SJCRH30 (cell line): ENCODE measurements around the gene TANGO6. TPM values are rescaled to one million over a fixed set of nuclear protein-coding genes. Genes with fewer than 3 reads are reported as not detected.

Experiments
- DNase-seq, 2 experiments: peaks; one replicate each; pipeline ENCODE4 v3.0.0-alpha.2; 2015 to 2020
- H3K27ac ChIP-seq: fragments of 250-450 bp; sonication (Bioruptor Pico); 2 replicates; pipeline ENCODE4 v1.5.1; 2020; ENCODE audit warnings: mild to moderate bottlenecking, moderate library complexity
- H3K27me3 ChIP-seq: fragments of 250-450 bp; sonication (Bioruptor Pico); 2 replicates; pipeline ENCODE4 v1.5.1; 2020; ENCODE audit warnings: mild to moderate bottlenecking, moderate library complexity
- H3K36me3 ChIP-seq: fragments of 250-450 bp; sonication (Bioruptor Pico); 2 replicates; pipeline ENCODE4 v1.5.1; 2020; ENCODE audit warnings: mild to moderate bottlenecking, moderate library complexity
- H3K4me1 ChIP-seq: fragments of 250-450 bp; sonication (Bioruptor Pico); 2 replicates; pipeline ENCODE4 v1.5.1; 2020; ENCODE audit warnings: mild to moderate bottlenecking, moderate library complexity
- H3K4me3 ChIP-seq: fragments of 250-450 bp; sonication (Bioruptor Pico); 2 replicates; pipeline ENCODE4 v1.5.1; 2020; ENCODE audit warnings: mild to moderate bottlenecking, moderate library complexity
- H3K9me3 ChIP-seq: fragments of 250-450 bp; sonication (Bioruptor Pico); replicated peaks from 2 replicates; pipeline ENCODE4 v1.5.1; 2020; ENCODE audit warnings: mild to moderate bottlenecking, moderate library complexity
- total RNA-seq: library from RNA; depleted of rRNA; stranded (reverse); fragments of >200 nt; shearing (Covaris generic); gene quantifications from 2 replicates; pipeline ENCODE4 v1.2.3, GENCODE V29; 2014

The TANGO6 gene
- total RNA-seq, 1 experiment from 2014 or later = 7.3 TPM

DNA sequence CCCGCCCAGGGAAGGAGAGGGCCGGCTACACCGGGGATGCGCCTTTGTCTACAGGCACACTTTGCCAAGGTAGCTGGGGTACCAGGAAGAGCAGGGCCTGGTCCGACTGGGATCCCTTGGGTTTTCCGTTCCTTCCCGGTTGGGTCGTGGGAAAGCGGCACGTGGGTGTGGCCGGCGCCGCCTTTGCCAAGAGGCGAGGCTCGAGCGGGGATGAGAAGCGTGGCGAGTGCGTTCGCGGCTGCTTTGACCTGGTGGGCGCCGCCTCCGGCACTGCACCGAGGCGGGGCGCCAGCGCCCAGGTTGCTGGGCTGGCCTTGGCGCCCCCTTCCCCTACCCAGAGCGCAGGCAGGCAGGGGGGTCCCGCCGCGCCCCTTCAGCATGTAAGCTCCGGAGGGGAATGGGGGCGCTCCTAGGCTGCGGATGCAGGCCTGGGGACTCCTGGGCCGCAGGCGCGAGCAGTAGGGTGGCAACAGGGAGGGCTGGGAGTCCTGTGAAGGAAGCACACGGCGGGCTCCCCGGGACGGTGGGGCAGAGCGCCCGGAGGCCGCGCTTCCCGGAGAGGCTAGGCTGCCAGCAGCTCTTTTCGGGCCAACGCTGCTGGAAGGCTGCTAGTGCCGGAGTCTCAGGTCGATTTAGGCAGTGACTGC lies 264.1 kb downstream of the TANGO6 start:
- no peak overlapping the region for H3K27ac ChIP-seq
- H3K36me3 ChIP-seq = no peaks in the 10 kb centered on the region
- no peak for DNase-seq
- H3K4me3 ChIP-seq = no peak overlapping the region
- H3K9me3 ChIP-seq = no peaks in the 10 kb centered on the region
- no peaks in the 10 kb centered on the region for H3K4me1 ChIP-seq
- no peaks in the 10 kb centered on the region for H3K27me3 ChIP-seq

DNA sequence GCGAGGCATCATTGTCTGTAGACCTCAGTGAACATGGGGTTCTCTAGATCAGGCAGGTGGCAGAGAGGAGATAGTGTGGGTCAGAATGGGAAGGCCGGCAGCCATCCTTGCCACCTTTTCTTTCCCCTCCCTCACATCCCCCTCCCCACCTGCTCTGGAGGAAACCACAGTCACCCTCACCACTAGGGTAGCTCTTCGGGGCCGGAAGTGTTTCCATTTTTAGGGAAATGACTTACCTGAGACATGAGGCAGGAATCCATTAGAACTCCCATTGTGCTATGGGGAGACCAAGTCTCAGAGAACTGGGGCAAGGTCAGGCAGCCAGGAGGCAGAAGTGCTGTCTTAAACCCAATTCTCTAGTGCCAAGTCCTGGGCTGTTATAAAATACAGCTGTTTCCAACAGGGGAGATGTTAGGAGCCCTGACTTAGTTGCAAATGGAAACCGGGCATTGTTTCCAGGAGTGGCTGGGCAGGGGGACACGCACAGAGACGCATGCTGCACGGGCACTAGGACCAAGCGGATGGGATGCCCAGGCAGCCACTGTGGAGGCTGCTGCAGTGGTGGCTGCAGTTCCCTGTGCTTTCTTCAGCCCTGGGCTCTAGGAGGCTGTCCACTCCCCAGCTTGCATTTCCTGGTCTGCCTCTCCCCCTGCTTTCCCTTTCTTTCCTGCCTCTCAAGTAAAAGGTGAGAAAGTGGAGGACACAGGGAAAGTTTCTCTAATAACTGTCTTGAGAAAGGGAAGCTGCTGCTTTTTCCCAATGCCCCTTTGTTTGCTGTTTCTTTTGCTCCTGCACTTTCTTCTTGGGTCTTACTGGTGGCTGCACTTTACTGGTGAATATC lies 265.0 kb downstream of the TANGO6 start:
- Histone ChIP-seq H3K36me3 (no peaks in the 10 kb centered on the region), H3K9me3 (no peaks in the 10 kb centered on the region), H3K4me3 (no peak overlapping the region), H3K27me3 (no peaks in the 10 kb centered on the region), H3K4me1 (no peaks in the 10 kb centered on the region), H3K27ac (no peak overlapping the region)
- no peak for DNase-seq

DNA sequence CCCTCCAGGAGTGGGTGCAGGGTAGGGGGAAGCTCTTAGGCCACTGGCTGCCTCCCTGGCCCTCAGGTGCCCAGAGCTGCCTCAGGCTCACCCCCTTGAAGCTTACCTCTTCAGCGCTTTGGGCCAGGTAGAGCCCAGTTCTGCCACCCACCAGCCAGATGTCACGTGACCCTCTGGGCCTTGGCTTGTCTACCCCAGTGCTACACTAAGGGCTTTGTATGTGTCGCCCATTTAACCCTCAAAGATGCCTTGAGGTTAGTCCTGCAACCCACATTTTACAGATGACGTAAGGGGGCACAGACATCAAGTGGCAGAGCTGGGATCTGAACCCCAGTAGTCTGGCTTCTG lies 265.5 kb downstream of the TANGO6 start:
- Histone ChIP-seq H3K36me3 (no peaks in the 10 kb centered on the region), H3K4me3 (no peak overlapping the region), H3K27ac (no peak overlapping the region), H3K27me3 (no peaks in the 10 kb centered on the region), H3K4me1 (no peaks in the 10 kb centered on the region), H3K9me3 (no peaks in the 10 kb centered on the region)
- DNase-seq = no peak

DNA sequence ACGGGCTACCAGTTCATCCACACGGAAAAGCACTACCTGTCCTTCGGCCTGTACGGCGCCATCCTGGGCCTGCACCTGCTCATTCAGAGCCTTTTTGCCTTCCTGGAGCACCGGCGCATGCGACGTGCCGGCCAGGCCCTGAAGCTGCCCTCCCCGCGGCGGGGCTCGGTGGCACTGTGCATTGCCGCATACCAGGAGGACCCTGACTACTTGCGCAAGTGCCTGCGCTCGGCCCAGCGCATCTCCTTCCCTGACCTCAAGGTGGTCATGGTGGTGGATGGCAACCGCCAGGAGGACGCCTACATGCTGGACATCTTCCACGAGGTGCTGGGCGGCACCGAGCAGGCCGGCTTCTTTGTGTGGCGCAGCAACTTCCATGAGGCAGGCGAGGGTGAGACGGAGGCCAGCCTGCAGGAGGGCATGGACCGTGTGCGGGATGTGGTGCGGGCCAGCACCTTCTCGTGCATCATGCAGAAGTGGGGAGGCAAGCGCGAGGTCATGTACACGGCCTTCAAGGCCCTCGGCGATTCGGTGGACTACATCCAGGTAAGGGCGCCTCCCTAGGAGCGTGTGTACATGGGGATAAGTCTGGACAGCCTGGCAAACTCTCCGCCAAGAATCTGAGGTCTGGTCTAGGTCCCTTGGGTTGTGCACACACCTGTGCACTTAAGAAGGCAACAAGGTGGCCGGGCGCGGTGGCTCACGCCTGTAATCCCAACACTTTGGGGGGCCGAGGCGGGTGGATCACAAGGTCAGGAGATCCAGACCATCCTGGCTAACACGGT lies 266.3 kb downstream of the TANGO6 start:
- H3K27ac ChIP-seq = no peak overlapping the region
- no peak overlapping the region for H3K4me3 ChIP-seq
- H3K27me3 ChIP-seq = no peaks in the 10 kb centered on the region
- no peaks in the 10 kb centered on the region for H3K36me3 ChIP-seq
- no peaks in the 10 kb centered on the region for H3K4me1 ChIP-seq
- no peak for DNase-seq
- H3K9me3 ChIP-seq = no peaks in the 10 kb centered on the region

DNA sequence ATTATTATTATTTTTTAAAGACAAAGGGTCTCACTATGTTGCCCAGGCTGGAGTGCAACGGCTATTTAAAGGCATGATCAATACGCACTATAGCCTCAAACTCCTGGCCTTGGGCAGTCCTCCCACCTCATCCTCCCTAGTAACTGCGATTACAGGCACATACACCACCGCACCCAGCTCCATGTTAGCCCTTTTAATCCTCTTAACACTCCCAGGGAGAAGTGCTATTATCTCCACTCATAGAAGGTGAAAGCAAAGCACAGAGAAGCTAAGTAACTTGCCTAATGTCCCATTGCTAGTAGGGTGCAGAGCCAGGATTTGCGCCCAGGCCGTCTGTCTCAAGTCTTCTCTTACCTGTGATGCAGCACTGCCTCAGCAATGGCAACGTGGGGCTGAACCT lies 267.1 kb downstream of the TANGO6 start:
- H3K36me3 ChIP-seq = no peaks in the 10 kb centered on the region
- no peak overlapping the region for H3K4me3 ChIP-seq
- DNase-seq = no peak
- no peak overlapping the region for H3K27ac ChIP-seq
- no peaks in the 10 kb centered on the region for H3K4me1 ChIP-seq
- H3K27me3 ChIP-seq = no peaks in the 10 kb centered on the region
- H3K9me3 ChIP-seq = no peaks in the 10 kb centered on the region

DNA sequence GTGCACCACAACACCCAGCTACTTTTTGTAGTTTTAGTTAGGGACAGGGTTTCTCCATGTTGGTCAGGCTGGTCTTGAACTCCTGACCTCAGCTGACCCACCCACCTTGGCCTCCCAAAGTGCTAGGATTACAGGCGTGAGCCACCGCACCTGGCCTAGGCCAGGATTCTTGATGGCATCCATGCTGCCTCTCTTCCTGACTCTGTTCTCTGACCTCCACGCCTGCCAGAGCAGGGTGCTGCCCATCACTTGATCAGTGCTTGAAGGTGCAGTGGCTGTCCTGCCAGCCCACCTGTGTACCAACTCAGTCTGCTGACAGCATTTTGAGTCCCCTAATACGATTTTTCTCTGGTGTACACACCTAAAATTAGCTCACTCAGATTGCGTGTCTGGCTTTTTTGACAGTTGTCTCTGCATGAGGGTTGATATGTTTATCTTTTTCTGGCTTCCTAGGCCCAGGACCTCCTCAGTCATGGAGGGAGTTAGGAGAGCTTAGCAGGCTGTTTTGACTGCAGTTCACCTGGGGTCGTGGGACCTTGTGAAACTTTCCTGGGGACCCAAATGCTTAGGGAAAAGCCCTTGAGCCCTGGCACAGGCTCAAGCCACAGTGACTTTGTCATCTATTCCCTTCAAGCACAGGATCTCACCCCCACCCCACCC lies 268.0 kb downstream of the TANGO6 start:
- H3K27ac ChIP-seq = no peak overlapping the region
- no peak for DNase-seq
- no peak overlapping the region for H3K4me3 ChIP-seq
- H3K36me3 ChIP-seq = no peaks in the 10 kb centered on the region
- no peaks in the 10 kb centered on the region for H3K27me3 ChIP-seq
- H3K9me3 ChIP-seq = no peaks in the 10 kb centered on the region
- H3K4me1 ChIP-seq = no peaks in the 10 kb centered on the region

DNA sequence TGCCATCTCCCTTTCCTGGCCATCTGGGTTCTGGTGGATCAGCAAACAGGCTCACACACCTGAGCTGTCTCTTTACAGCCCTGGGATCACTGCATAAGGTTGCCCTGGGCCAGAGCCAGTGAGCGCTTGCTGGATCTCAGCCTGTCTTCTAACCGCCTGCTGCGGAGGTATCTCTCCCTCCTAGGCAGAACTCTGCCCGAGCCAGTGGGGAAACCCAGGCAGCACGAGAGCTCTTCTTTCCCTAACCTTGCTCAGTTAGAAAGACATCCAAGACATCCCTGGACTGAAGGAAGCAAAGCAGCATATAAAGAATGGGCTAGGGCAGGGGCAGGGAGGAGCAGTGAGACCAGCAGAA lies 268.5 kb downstream of the TANGO6 start:
- DNase-seq = no peak
- no peak overlapping the region for H3K4me3 ChIP-seq
- no peaks in the 10 kb centered on the region for H3K36me3 ChIP-seq
- no peaks in the 10 kb centered on the region for H3K9me3 ChIP-seq
- H3K27me3 ChIP-seq = no peaks in the 10 kb centered on the region
- H3K4me1 ChIP-seq = no peaks in the 10 kb centered on the region
- no peak overlapping the region for H3K27ac ChIP-seq

DNA sequence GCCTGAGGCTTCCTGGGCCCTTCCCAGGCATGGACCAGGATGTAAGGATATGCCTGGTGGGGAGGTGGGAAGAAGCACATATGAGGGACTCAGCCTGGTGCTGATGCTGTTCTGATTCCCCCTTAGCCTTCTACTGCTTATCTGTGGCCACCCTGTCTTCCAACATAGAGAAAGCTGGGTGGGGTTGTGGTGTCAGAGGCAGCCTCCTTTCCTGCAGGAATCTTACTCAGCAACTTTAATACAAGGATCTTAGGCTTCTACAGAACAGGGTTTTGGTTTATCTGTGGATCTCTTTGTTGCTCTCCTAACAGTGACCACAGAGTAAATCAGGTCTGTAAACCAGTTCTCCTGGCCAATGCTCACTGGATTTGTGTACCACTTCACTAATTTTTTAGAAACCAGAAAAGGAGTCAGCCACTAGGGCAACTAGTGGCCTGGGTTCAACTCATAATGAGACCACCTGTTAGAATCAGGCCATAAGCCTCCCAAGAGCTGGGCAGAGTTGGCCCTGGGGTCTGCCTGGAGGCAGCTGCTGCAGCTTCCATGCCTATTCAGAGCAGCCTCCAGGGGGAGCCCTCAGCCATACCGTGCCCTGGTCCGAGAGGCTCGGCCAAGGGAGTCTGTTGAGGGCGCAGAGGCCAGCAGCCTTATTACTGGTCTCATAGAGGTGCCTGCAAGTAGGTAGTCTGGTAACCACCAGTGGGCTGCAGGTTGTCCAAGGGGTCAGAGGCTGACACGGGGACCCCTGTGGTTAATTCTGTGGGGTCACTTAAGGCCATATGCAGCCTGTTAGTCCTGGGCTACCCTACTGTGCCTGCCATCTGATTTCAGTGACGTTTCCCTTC lies 269.2 kb downstream of the TANGO6 start:
- H3K27me3 ChIP-seq = no peaks in the 10 kb centered on the region
- H3K27ac ChIP-seq = no peak overlapping the region
- no peaks in the 10 kb centered on the region for H3K9me3 ChIP-seq
- H3K36me3 ChIP-seq = peaks cover under 1% of the 10 kb centered on the region; the same call in 1 of the 2 replicates
- peak; percentile 59 to 71 for DNase-seq
- no peaks in the 10 kb centered on the region for H3K4me1 ChIP-seq
- no peak overlapping the region for H3K4me3 ChIP-seq

DNA sequence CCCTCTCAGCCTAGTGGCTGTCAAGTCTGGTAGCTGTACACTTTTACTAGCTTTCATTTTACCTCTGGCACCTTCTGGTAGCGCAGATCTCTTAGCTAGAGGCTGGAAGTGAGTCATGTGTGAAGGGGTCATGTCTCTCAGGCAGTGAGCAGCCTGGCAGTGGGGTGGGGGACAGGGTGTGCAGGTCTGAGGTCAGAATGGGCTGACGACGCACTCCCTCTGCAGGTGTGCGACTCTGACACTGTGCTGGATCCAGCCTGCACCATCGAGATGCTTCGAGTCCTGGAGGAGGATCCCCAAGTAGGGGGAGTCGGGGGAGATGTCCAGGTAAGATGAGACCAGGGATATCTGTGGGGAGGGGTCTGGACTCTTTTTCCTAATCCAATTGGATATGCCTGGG lies 269.9 kb downstream of the TANGO6 start:
- no peaks in the 10 kb centered on the region for H3K4me1 ChIP-seq
- no peak overlapping the region for H3K27ac ChIP-seq
- no peaks in the 10 kb centered on the region for H3K9me3 ChIP-seq
- H3K27me3 ChIP-seq = no peaks in the 10 kb centered on the region
- H3K4me3 ChIP-seq = no peak overlapping the region
- peaks cover 5% of the 10 kb centered on the region; the same call in 1 of the 2 replicates for H3K36me3 ChIP-seq
- no peak for DNase-seq

DNA sequence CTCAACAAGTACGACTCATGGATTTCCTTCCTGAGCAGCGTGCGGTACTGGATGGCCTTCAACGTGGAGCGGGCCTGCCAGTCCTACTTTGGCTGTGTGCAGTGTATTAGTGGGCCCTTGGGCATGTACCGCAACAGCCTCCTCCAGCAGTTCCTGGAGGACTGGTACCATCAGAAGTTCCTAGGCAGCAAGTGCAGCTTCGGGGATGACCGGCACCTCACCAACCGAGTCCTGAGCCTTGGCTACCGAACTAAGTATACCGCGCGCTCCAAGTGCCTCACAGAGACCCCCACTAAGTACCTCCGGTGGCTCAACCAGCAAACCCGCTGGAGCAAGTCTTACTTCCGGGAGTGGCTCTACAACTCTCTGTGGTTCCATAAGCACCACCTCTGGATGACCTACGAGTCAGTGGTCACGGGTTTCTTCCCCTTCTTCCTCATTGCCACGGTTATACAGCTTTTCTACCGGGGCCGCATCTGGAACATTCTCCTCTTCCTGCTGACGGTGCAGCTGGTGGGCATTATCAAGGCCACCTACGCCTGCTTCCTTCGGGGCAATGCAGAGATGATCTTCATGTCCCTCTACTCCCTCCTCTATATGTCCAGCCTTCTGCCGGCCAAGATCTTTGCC lies 271.1 kb downstream of the TANGO6 start:
- no peaks in the 10 kb centered on the region for H3K9me3 ChIP-seq
- DNase-seq = no peak
- H3K4me3 ChIP-seq = no peak overlapping the region
- no peak overlapping the region for H3K27ac ChIP-seq
- H3K4me1 ChIP-seq = no peaks in the 10 kb centered on the region
- H3K36me3 ChIP-seq = peaks cover 7% of the 10 kb centered on the region
- H3K27me3 ChIP-seq = no peaks in the 10 kb centered on the region

DNA sequence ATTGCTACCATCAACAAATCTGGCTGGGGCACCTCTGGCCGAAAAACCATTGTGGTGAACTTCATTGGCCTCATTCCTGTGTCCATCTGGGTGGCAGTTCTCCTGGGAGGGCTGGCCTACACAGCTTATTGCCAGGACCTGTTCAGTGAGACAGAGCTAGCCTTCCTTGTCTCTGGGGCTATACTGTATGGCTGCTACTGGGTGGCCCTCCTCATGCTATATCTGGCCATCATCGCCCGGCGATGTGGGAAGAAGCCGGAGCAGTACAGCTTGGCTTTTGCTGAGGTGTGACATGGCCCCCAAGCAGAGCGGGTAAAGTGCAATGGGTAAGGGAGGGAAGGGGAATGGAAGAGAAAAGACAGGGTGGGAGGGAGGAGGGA lies 271.6 kb downstream of the TANGO6 start:
- Histone ChIP-seq H3K4me3 (no peak overlapping the region), H3K27me3 (no peaks in the 10 kb centered on the region), H3K27ac (no peak overlapping the region), H3K9me3 (no peaks in the 10 kb centered on the region), H3K36me3 (peaks cover 10% of the 10 kb centered on the region), H3K4me1 (no peaks in the 10 kb centered on the region)
- DNase-seq = no peak

DNA sequence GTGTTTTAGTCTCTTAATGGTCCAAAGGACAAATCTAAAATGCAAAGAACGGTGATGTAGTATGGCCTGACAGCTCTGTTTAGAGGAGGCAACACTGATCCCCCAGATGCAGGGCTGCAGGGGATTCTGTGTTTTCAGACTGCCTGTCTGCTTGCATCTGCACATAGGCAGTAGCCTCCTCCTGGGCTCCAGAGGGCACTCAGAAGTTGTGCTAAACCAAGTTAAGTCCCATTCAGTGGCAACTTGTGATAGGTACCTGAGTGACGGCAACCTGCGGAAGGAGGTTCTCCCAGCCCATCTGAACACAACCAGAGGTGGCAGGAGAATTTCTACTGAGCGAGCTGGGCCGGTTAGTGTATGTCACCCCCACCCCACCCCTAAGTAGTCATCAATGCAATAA lies 272.0 kb downstream of the TANGO6 start:
- Histone ChIP-seq H3K4me3 (no peak overlapping the region), H3K27me3 (no peaks in the 10 kb centered on the region), H3K27ac (no peak overlapping the region), H3K4me1 (no peaks in the 10 kb centered on the region), H3K36me3 (peaks cover 13% of the 10 kb centered on the region), H3K9me3 (no peaks in the 10 kb centered on the region)
- no peak for DNase-seq

DNA sequence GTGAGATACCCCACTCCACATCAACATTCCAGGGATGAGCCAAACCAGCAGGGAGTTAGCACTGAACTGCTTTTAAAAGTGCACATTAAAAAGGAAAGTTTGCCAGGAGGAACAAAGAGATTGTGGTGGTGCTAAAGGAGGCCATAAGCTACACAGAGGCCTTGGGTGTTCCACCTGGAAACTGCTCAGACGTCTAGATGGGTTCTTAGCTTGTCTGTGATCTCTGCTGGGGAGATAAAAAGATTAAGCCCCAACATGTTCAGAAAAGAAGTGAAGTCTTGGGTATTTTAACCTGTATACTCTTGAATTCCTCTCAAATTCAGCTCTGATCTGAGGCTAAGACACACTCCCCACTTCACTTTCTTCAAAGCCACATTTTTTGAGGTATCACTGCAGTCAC lies 272.5 kb downstream of the TANGO6 start:
- DNase-seq = no peak
- Histone ChIP-seq H3K4me1 (no peaks in the 10 kb centered on the region), H3K36me3 (peaks cover 14% of the 10 kb centered on the region), H3K9me3 (no peaks in the 10 kb centered on the region), H3K27ac (no peak overlapping the region), H3K4me3 (no peak overlapping the region), H3K27me3 (no peaks in the 10 kb centered on the region)
